HepG2 (cell line): ENCODE results near the gene CD24. TPM values are rescaled to one million over a fixed set of nuclear protein-coding genes. Genes with fewer than 3 reads are reported as not detected.
A peak's percentile ranks its signal among the peaks of the same experiment; 100 is the strongest.

Source experiments
- CHD4 ChIP-seq: fragments of 200-600 bp; sonication (generic); IDR thresholded peaks from 2 replicates; pipeline ENCODE4 v1.7.0; 2017; ENCODE audit warnings: mild to moderate bottlenecking, low read length, borderline replicate concordance
- EHMT2 ChIP-seq: fragments of 200-600 bp; sonication (generic); IDR thresholded peaks from 2 replicates; pipeline ENCODE4 v1.7.0; 2017; ENCODE audit warnings: antibody characterized with exemption, low read depth, low read length, borderline replicate concordance
- ELF4 ChIP-seq: sonication (generic); formaldehyde crosslinking; IDR thresholded peaks from 2 replicates; pipeline ENCODE4 v1.5.0; 2020; ENCODE audit warnings: missing genetic modification reagents, mild to moderate bottlenecking, moderate library complexity, borderline replicate concordance
- IRF9 ChIP-seq: sonication (generic); formaldehyde crosslinking; IDR thresholded peaks from 2 replicates; pipeline ENCODE4 v1.8.0; 2022; ENCODE audit warnings: missing genetic modification reagents, mild to moderate bottlenecking, borderline replicate concordance
- KDM3A ChIP-seq: IDR thresholded peaks from 2 replicates; pipeline ENCODE4 v1.6.1; 2018; ENCODE audit warnings: low read depth, missing compliant biosample characterization
- KDM5A ChIP-seq: fragments of 200-600 bp; sonication (generic); IDR thresholded peaks from 2 replicates; pipeline ENCODE4 v1.7.0; 2018; ENCODE audit warnings: antibody characterized with exemption, mild to moderate bottlenecking, low read length, borderline replicate concordance
- MEIS2 ChIP-seq: sonication (generic); formaldehyde crosslinking; IDR thresholded peaks from 2 replicates; pipeline ENCODE4 v1.9.0; 2021; ENCODE audit warnings: mild to moderate bottlenecking, missing genetic modification reagents
- MYPOP ChIP-seq: sonication (generic); formaldehyde crosslinking; IDR thresholded peaks from 2 replicates; pipeline ENCODE4 v1.8.1; 2023; ENCODE audit warnings: mild to moderate bottlenecking, moderate library complexity, missing genetic modification reagents
- NFAT5 ChIP-seq: sonication (generic); formaldehyde crosslinking; IDR thresholded peaks from 2 replicates; pipeline ENCODE4 v1.4.0; 2020; ENCODE audit warnings: missing genetic modification reagents
- ZNF543 ChIP-seq: sonication (generic); formaldehyde crosslinking; IDR thresholded peaks from 2 replicates; pipeline ENCODE4 v1.4.0; 2020; ENCODE audit warnings: mild to moderate bottlenecking, missing genetic modification reagents
- ZNF558 ChIP-seq: sonication (generic); formaldehyde crosslinking; IDR thresholded peaks from 2 replicates; pipeline ENCODE4 v1.9.0; 2022; ENCODE audit warnings: mild to moderate bottlenecking, missing genetic modification reagents, borderline replicate concordance
- ZNF772 ChIP-seq: sonication (generic); formaldehyde crosslinking; IDR thresholded peaks from 2 replicates; pipeline ENCODE4 v1.5.0; 2020; ENCODE audit warnings: mild to moderate bottlenecking, missing genetic modification reagents
- polyA plus RNA-seq, 8 experiments: library from polyadenylated mRNA; depleted of rRNA in 3 of 8; stranded (reverse) in 7 of 8; unstranded in 1 of 8; fragments of >200 nt; fragmentation: Illumina TruSeq in 4 of 8; extraction: Trizol in 4 of 8; gene quantifications; 2 replicates each; pipeline versions ENCODE4 v1.2.1 to v1.2.3, GENCODE V29; 2011 to 2016; ENCODE audit warnings: low read depth in 4 of 8, missing spikeins in 1 of 8, mixed read lengths in 1 of 8; ENCODE audit not compliant: insufficient read depth in 1 of 8
- total RNA-seq, 5 experiments: library from RNA; depleted of rRNA; stranded (reverse); fragments of >200 nt; fragmentation: Illumina TruSeq; extraction: Trizol; gene quantifications; 2 replicates each; pipeline ENCODE4 v1.2.3, GENCODE V29; 2016; ENCODE audit warnings: low read depth in 1 of 5
- TF ChIP-seq, protein P1 (sequence below): sonication (generic); formaldehyde crosslinking; IDR thresholded peaks from 2 replicates; pipeline ENCODE4 v1.5.0; 2020; ENCODE audit warnings: mild to moderate bottlenecking, missing genetic modification reagents, borderline replicate concordance
- TF ChIP-seq, protein P2 (sequence below): sonication (generic); formaldehyde crosslinking; IDR thresholded peaks from 2 replicates; pipeline ENCODE4 v1.5.1; 2020; ENCODE audit warnings: mild to moderate bottlenecking, missing genetic modification reagents, borderline replicate concordance

Gene CD24
- total and polyA plus RNA-seq, 2 of the 13 experiments (the other 11 are each of a cell fraction or from before 2014, with no cell fraction given): 11.3 to 30.5 TPM

GRCh38 chr6:106974999-106975737 lies 639 bp upstream of the CD24 start (continued):
- TF ChIP-seq NFAT5 (CRISPR knock-in tag) (no peak), ZNF772 (0 out of 2 replicates have a peak, but pooled peaks have one; percentile 49), EHMT2 (no peak), KDM5A (no peak), ZNF543 (CRISPR knock-in tag) (no peak), ELF4 (CRISPR knock-in tag) (no peak), MEIS2 (CRISPR knock-in tag) (peak; percentile 64; the same call in 1 of the 2 replicates), CHD4 (no peak), IRF9 (0 out of 2 replicates have a peak, but pooled peaks have one; percentile 21), KDM3A (CRISPR knock-in tag) (no peak), ZNF558 (CRISPR knock-in tag) (no peak), MYPOP (CRISPR knock-in tag) (peak; percentile 25; the same call in 1 of the 2 replicates)
- TF ChIP-seq, protein P1, sequence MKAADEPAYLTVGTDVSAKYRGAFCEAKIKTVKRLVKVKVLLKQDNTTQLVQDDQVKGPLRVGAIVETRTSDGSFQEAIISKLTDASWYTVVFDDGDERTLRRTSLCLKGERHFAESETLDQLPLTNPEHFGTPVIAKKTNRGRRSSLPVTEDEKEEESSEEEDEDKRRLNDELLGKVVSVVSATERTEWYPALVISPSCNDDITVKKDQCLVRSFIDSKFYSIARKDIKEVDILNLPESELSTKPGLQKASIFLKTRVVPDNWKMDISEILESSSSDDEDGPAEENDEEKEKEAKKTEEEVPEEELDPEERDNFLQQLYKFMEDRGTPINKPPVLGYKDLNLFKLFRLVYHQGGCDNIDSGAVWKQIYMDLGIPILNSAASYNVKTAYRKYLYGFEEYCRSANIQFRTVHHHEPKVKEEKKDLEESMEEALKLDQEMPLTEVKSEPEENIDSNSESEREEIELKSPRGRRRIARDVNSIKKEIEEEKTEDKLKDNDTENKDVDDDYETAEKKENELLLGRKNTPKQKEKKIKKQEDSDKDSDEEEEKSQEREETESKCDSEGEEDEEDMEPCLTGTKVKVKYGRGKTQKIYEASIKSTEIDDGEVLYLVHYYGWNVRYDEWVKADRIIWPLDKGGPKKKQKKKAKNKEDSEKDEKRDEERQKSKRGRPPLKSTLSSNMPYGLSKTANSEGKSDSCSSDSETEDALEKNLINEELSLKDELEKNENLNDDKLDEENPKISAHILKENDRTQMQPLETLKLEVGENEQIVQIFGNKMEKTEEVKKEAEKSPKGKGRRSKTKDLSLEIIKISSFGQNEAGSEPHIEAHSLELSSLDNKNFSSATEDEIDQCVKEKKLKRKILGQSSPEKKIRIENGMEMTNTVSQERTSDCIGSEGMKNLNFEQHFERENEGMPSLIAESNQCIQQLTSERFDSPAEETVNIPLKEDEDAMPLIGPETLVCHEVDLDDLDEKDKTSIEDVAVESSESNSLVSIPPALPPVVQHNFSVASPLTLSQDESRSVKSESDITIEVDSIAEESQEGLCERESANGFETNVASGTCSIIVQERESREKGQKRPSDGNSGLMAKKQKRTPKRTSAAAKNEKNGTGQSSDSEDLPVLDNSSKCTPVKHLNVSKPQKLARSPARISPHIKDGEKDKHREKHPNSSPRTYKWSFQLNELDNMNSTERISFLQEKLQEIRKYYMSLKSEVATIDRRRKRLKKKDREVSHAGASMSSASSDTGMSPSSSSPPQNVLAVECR (CRISPR knock-in tag): 0 out of 2 replicates have a peak, but pooled peaks have one; percentile 25
- TF ChIP-seq, protein P2, sequence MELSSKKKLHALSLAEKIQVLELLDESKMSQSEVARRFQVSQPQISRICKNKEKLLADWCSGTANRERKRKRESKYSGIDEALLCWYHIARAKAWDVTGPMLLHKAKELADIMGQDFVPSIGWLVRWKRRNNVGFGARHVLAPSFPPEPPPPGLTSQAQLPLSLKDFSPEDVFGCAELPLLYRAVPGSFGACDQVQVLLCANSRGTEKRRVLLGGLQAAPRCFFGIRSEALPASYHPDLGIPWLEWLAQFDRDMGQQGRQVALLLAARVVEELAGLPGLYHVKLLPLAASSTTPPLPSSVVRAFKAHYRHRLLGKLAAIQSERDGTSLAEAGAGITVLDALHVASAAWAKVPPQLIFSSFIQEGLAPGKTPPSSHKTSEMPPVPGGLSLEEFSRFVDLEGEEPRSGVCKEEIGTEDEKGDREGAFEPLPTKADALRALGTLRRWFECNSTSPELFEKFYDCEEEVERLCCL (CRISPR knock-in tag): no peak
